ENCODE data around the gene MED23.

Gene MED23

DNA sequence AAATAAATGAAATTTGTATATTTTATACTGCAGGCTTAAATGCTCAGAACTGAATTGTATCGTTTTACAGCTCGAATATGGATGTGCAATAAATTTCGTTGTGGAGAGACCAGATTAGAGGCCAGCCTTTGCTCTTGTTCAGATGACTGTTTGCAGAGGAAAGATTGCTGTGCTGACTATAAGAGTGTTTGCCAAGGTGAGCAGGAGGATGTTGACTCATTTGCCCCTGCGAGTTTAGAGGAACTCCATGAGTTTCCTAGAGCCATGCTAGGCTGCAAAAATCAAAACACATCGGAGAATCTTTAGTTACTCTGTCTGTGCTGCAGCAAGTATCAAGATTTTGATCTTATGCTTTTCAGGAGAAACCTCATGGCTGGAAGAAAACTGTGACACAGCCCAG, 24.4 kb upstream of the MED23 start:
- no peaks in the 10 kb centered on the region for H4K20me1 ChIP-seq (ENCODE audit: insufficient read depth, low read length, poor library complexity, severe bottlenecking)
- H2AFZ ChIP-seq (ENCODE audit: low read length), result no peak overlapping the region
- TF ChIP-seq, protein P1, sequence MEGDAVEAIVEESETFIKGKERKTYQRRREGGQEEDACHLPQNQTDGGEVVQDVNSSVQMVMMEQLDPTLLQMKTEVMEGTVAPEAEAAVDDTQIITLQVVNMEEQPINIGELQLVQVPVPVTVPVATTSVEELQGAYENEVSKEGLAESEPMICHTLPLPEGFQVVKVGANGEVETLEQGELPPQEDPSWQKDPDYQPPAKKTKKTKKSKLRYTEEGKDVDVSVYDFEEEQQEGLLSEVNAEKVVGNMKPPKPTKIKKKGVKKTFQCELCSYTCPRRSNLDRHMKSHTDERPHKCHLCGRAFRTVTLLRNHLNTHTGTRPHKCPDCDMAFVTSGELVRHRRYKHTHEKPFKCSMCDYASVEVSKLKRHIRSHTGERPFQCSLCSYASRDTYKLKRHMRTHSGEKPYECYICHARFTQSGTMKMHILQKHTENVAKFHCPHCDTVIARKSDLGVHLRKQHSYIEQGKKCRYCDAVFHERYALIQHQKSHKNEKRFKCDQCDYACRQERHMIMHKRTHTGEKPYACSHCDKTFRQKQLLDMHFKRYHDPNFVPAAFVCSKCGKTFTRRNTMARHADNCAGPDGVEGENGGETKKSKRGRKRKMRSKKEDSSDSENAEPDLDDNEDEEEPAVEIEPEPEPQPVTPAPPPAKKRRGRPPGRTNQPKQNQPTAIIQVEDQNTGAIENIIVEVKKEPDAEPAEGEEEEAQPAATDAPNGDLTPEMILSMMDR (conservative IDR thresholded peaks at IDR 0.05; ENCODE audit: low read length), result no peak
- TF ChIP-seq EZH2phosphoT487 (IDR thresholded peaks at IDR 0.05; ENCODE audit: borderline replicate concordance), result no peak
- no peaks in the 10 kb centered on the region for H3F3A ChIP-seq (ENCODE audit: low read depth)
- H3K9ac ChIP-seq (ENCODE audit: low read depth, low read length, poor library complexity, severe bottlenecking), result no peak overlapping the region
- no peak overlapping the region for H3K4me3 ChIP-seq (ENCODE audit: low read length, poor library complexity, severe bottlenecking)
- H3K4me2 ChIP-seq (ENCODE audit: low read depth, low read length, poor library complexity, severe bottlenecking), result no peak overlapping the region
- no peaks in the 10 kb centered on the region for H3K9me3 ChIP-seq (ENCODE audit: insufficient read depth, low read depth, low read length)
- no peaks in the 10 kb centered on the region for H3K36me3 ChIP-seq (ENCODE audit: insufficient read depth, low read length)
- H3K27me3 ChIP-seq (ENCODE audit: insufficient read depth, low read length, poor library complexity, severe bottlenecking), result no peaks in the 10 kb centered on the region
- peaks cover 9% of the 10 kb centered on the region for H3K4me1 ChIP-seq (ENCODE audit: insufficient read depth, low read length, poor library complexity, severe bottlenecking)
- no peaks in the 10 kb centered on the region for H3K79me2 ChIP-seq (ENCODE audit: insufficient read depth, low read length)
- no peaks in the 10 kb centered on the region for H3K9me2 ChIP-seq (replicated peaks; ENCODE audit: low read depth, low read length)

DNA sequence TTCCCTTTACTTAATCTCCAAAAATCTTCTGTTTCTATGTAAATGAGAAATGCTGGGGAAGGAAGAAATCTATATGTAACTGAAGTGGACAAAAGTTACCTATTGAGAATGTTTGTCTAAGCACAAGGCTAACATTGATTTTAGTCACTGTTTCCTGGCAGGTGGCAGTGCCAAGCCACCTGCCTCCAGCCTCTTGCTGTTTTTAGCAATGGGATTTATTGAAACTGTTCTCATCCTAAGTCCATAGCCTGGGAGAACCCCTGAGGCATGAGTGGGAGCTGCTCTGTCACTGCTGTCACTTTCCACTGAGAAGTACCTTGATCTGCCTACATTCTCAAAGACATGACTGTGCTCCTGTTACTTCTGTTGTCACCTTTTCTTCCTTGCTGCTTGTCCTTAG, 23.7 kb upstream of the MED23 start:
- Histone ChIP-seq H3K9me3 (ENCODE audit: insufficient read depth, low read depth, low read length) (no peaks in the 10 kb centered on the region), H3K9me2 (replicated peaks; ENCODE audit: low read depth, low read length) (no peaks in the 10 kb centered on the region), H2AFZ (ENCODE audit: low read length) (no peak overlapping the region; the same call in 1 of the 2 replicates), H3K27me3 (ENCODE audit: insufficient read depth, low read length, poor library complexity, severe bottlenecking) (no peaks in the 10 kb centered on the region), H3K79me2 (ENCODE audit: insufficient read depth, low read length) (no peaks in the 10 kb centered on the region), H3K4me2 (ENCODE audit: low read depth, low read length, poor library complexity, severe bottlenecking) (no peak overlapping the region), H3K36me3 (ENCODE audit: insufficient read depth, low read length) (no peaks in the 10 kb centered on the region), H3K9ac (ENCODE audit: low read depth, low read length, poor library complexity, severe bottlenecking) (no peak overlapping the region), H3K4me1 (ENCODE audit: insufficient read depth, low read length, poor library complexity, severe bottlenecking) (peaks cover 2% of the 10 kb centered on the region), H3K4me3 (ENCODE audit: low read length, poor library complexity, severe bottlenecking) (no peak overlapping the region), H4K20me1 (ENCODE audit: insufficient read depth, low read length, poor library complexity, severe bottlenecking) (no peaks in the 10 kb centered on the region), H3F3A (ENCODE audit: low read depth) (no peaks in the 10 kb centered on the region)
- TF ChIP-seq EZH2phosphoT487 (IDR thresholded peaks at IDR 0.05; ENCODE audit: borderline replicate concordance), result no peak
- TF ChIP-seq, protein P1 (conservative IDR thresholded peaks at IDR 0.05; ENCODE audit: low read length), result no peak

DNA sequence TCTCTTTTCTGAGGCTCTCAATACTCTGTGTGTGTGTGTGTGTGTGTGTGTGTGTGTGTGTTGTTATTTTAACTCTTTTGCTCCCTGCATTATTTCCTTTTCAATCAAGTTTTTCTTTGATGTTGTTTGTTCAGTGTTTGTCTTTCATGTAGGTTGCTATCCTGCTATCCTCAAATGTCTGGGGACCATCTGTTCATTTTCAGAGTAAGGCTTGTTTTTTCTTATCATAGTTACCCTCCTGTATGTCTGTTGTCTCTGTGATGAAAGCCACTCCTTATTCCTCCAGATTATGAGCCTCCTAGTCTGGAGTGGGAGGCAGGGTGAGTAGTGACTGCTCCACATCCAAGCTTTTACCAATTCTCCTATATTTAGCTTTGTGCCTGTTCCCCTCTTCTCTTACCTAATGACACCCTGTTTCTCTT, 18.2 kb upstream of the MED23 start:
- H2AFZ ChIP-seq (ENCODE audit: low read length), result no peak overlapping the region

More for the DNA sequence above, 18.2 kb upstream of the MED23 start:
- no peak overlapping the region for H3K4me3 ChIP-seq (ENCODE audit: low read length, poor library complexity, severe bottlenecking)
- H3K4me2 ChIP-seq (ENCODE audit: low read depth, low read length, poor library complexity, severe bottlenecking), result no peak overlapping the region
- H3K9me2 ChIP-seq (replicated peaks; ENCODE audit: low read depth, low read length), result no peaks in the 10 kb centered on the region
- no peak overlapping the region for H3K9ac ChIP-seq (ENCODE audit: low read depth, low read length, poor library complexity, severe bottlenecking)
- H3K4me1 ChIP-seq (ENCODE audit: insufficient read depth, low read length, poor library complexity, severe bottlenecking), result no peaks in the 10 kb centered on the region
- TF ChIP-seq, protein P1 (conservative IDR thresholded peaks at IDR 0.05; ENCODE audit: low read length), result no peak
- TF ChIP-seq EZH2phosphoT487 (IDR thresholded peaks at IDR 0.05; ENCODE audit: borderline replicate concordance), result no peak
- H3K79me2 ChIP-seq (ENCODE audit: insufficient read depth, low read length), result no peaks in the 10 kb centered on the region
- H3K36me3 ChIP-seq (ENCODE audit: insufficient read depth, low read length), result no peaks in the 10 kb centered on the region
- no peaks in the 10 kb centered on the region for H3K27me3 ChIP-seq (ENCODE audit: insufficient read depth, low read length, poor library complexity, severe bottlenecking)
- no peaks in the 10 kb centered on the region for H3F3A ChIP-seq (ENCODE audit: low read depth)
- no peaks in the 10 kb centered on the region for H3K9me3 ChIP-seq (ENCODE audit: insufficient read depth, low read depth, low read length)
- no peaks in the 10 kb centered on the region for H4K20me1 ChIP-seq (ENCODE audit: insufficient read depth, low read length, poor library complexity, severe bottlenecking)

Data from Loucy (cell line).